Stimulated activated CD8-positive, alpha-beta memory T cell treated with anti-CD3 and anti-CD28 coated beads, Interleukin-2, amount 100 ng/mL, for 1 hour (primary cell): ENCODE results near the gene ARHGEF4.
"Not testable (repeated sequence)": the region's sequence is repeated elsewhere in the genome, so short reads cannot be mapped to it uniquely, and the experiment has no call there.

Experiments
- DNase-seq, 2 donors: peaks; one replicate each; pipeline ENCODE4 v3.0.0-alpha.2; 2020; ENCODE audit warnings: low read depth in 2 of 2

Gene ARHGEF4

DNA sequence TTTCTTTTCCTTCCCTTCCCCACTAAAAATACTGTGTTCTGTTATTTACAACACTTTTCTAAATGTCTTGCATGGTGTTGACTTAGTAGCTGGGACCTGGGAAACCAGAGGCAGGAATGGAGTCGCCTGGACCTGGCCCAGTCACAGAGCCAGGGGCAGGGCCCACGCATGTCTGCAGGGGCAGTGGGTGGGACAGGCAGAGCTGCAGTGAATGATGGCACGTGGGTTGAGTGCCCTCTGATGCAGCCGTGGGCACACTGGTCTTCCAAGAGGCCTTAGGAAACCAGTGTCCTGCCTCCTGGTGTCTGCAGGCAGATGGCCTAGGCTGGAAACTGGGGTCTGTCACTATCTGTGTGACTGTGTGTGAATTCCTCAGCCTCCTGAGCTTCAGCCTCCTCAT lies 46.8 kb downstream of the ARHGEF4 start:
- DNase-seq: no peak

- no peak for DNase-seq
Observed at GRCh38 chr2:130884013-130884412, 47.3 kb downstream of the ARHGEF4 start.

- no peak for DNase-seq
Observed at GRCh38 chr2:130884503-130884902, 47.8 kb downstream of the ARHGEF4 start.

DNA sequence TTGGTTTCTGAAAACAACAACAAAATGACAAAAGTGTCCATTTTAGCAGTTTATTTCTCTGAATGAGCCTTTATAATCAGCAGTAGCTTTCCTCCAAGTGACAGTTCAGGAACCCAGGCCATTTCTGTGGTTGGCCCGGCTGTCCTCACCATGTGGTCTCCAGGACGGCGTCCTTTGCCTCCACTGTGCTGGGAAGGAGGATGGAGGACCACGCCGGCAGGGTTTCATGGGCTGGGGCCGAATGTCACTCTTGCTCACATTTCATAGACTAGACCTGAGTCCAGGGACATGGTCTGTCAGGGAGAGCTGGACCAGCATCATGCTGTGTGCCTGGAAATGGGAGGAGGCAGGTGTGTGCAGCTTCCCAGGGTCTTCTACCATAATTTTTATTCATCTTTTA lies 50.9 kb downstream of the ARHGEF4 start:
- no peak for DNase-seq

- no peak for DNase-seq
Observed at GRCh38 chr2:130890941-130891669, 54.4 kb downstream of the ARHGEF4 start.

DNA sequence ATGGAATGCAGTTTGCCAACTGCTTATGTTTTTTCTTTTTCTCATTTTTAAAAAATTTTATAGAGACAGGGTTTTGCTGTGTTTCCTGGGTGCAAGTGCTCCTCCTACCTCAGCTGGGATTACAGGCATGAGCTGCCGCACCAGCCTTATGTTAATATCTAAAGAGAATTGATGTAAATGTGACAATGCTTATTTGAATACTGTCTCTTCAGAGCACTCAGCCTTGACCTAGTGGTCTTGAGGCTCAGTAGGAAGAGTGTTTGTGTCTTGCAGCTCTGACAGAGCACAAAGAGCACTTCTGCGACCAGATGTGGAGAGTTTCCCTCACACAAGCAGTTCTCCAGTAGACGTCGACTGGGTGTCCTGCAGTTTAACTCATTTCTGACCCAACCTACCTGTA lies 55.3 kb downstream of the ARHGEF4 start:
- no peak for DNase-seq

DNA sequence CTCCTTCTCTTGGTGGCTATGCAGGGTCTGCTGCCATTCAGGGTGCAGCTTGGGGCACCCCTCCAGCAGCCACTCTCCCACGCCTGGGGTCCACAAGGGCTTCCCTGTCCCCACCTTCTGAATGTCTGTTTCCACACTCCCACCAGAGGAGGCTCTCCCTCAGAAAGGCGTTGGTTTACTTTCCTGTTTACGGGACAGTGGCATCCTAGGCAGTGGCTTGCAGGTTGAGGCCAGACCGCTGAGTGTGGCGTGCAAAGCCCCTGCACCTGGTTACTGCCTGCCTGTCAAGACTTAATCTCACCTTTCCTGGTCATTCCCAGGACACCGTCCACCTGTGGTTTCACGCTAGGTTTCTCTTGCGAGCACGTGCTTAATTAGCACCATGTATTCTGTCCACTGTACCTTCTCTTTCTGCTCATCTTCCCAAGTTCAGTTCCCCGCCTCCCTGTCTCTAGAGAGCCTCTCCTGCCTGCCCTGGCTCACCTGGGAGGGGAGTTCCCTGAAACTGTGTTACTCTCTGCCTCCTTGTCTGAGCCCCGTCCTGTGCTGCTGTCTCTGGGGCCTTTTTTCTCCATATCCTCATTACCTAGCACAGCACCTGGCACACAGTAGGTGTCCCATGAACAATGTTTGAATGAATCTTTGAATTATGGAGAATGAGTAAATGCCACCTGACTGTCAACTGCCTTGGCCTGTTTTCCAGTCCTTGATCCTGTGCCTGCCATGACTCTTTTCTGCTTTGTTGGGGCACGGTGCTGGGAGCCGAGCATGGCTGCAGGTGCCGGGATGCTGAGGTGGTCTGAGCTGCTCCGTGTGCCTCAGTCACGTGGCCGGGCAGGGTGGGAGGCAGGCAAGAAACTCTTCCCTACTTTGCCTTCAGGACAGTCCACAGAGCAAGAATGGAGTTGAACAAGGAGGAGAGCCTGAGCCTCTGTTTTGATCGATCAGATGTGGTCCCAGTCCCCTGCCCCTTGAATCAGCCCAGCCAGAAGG lies 56.4 kb downstream of the ARHGEF4 start:
- DNase-seq: no peak

GRCh38 chr2:130894326-130894942 lies 57.7 kb downstream of the ARHGEF4 start:
- DNase-seq: no peak

GRCh38 chr2:130896813-130897212 lies 60.1 kb downstream of the ARHGEF4 start:
- no peak for DNase-seq

DNA sequence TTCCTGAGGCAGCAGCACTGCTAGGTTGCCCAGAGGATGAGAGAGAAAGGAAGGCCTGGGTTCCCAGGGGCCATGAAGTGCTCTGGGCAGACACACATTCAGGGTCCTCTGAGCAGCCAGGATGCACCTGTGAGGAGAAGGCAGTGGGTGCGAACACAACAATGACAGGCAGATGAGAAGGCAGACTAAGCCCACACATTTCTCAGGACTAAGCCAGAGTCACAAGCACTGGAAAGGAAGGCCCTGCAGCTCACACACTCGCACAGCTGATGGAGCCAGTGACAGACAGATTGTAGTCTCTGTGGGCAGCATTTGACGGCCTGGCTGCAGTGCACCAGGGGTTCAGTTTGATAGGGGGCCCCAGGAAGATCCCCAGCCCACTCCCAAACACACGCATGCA lies 61.8 kb downstream of the ARHGEF4 start:
- DNase-seq: no peak

DNA sequence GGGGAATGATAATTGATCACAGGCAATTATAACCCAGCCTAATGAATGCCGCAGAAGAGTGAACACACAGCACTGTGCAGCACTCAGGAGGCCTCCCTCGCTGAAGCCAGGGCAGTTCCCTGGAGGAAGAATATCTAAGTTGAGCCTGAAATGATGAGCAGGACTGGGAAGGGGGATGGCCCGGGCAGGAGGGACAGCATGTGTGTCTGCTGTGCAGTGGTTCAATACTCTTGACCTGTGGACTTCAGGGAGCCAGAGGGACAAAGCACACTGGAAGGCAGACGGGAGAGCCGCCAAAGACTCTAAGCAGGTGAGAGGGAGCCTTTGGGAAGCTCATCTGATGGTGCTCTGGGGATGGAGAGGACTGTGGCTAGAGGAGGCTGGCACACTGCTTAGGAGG lies 62.6 kb downstream of the ARHGEF4 start:
- DNase-seq: no peak

DNA sequence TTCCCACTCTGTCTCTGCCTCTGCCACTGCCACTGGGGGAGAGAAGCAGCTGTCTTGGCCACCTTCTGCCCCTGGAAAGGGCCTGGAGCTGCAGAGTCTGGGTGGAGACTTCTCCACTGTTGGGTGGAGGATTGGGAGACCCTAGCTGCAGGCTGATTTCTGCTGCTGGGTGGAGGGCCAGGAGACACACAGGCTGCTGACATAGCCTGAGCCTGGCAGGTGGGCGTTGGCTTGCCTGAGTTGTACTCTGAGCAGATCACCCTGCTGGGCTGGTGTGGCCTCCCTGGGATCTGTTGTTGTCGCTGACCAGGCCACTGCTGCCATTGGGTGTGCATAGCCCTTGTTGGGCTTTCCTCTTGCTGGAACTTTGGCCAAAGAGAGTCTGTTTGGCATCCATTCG lies 64.3 kb downstream of the ARHGEF4 start:
- no peak for DNase-seq

- DNase-seq: not testable (repeated sequence)
Observed at GRCh38 chr2:130901626-130902025, 64.9 kb downstream of the ARHGEF4 start.

GRCh38 chr2:130908832-130909231 lies 72.1 kb downstream of the ARHGEF4 start:
- DNase-seq: no peak

DNA sequence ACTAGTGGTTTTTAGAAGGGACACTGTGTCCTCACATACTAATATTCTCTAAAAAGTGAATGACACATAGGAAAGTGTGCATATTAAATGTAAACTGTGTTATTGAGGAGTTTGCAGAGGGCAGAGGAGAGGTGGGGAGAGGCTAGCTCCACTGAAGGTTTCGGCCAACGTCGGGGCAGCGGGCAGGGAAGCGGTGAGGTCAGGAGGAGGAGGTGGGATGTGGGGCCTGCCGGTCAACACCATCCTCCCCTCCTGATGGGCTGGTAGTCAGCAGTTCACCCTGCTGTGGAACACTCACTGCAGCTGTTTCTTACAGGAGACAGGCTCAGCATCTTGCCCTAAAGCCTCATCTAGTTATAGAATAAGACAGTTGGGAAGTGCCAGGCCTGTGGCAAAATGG lies 74.2 kb downstream of the ARHGEF4 start:
- DNase-seq: no peak

DNA sequence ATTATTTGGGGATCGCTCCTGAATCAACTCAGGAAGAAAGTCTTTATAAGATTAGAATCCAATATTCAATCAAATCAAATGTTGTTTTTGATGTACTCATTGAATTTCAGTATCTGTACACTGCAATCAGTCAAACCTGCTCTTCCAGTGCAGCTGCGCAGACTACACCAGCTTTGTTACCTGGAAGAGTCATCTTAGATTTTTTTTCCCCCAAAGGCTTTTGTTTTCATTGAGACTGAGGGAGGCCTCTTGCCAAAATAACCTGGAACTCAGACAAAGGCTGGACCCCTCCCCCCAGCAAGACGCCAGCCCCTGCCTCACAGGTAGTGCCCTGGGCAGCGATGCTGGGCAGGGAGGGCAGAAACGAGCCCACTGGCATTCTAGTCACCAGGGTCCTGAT lies 74.8 kb downstream of the ARHGEF4 start:
- DNase-seq: no peak

GRCh38 chr2:130911996-130912395 lies 75.3 kb downstream of the ARHGEF4 start:
- no peak for DNase-seq

- no peak for DNase-seq
Observed at GRCh38 chr2:130912471-130912870, 75.8 kb downstream of the ARHGEF4 start.

GRCh38 chr2:130913891-130914290 lies 77.2 kb downstream of the ARHGEF4 start:
- no peak for DNase-seq

DNA sequence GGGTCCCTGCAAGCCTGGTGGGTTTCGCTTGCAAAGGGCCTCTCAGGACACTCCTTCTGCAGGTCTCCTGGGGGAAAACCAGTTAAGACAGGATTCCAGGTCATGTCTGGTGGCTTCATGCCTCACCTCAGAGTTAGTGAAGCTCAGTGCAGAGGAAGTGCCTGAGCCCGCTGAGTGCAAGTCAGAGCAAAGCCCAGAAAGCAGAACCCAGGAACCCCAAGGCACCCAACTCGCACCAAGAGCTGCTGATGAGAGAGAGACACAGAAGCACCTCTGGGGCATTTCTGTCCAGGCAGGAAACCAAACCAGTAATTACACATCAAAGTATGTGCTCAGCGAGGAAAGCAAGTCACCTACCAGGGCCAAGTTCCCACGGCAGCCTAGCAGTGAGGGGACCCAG lies 78.4 kb downstream of the ARHGEF4 start:
- DNase-seq: no peak

- DNase-seq: no peak
Observed at GRCh38 chr2:130915595-130916437, 79.1 kb downstream of the ARHGEF4 start.

DNA sequence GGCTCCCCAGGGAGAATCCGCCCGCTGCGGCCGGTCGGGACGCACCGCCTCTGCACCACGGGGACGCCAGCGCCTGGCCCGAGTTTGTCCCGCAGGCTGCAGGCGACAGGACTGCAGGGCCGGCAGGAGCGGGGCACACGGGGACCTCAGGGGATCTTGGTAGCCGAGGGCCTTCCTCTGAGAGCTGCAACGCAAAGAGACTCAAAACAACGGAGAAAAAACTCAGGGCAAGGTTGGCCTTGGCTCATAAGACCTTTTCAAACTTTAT lies 79.7 kb downstream of the ARHGEF4 start:
- no peak for DNase-seq
